GM21526 (cell line): Measurements from ENCODE around the gene ABHD16A.
"Not testable (repeated sequence)": the region's sequence is repeated elsewhere in the genome, so short reads cannot be mapped to it uniquely, and the experiment has no call there.

Experiments used
- ATAC-seq: cut with Tn5 transposase; IDR thresholded peaks from one replicate; pipeline ENCODE4 v1.9.1; 2021; ENCODE audit warnings: moderate library complexity; ENCODE audit not compliant: unreplicated experiment, low FRiP score

Gene ABHD16A

GRCh38 chr6:31715022-31715958, 12.2 kb upstream of the ABHD16A start, which contains the start of gene LY6G6D:
Gene LY6G6D (plus strand): TSS chr6:31715348. CDS start chr6:31715356, 8 bp downstream.
- ATAC-seq, result no peak

- ATAC-seq, result no peak
These were observed 11.0 kb upstream of the ABHD16A start for GRCh38 chr6:31713991-31714684.

DNA sequence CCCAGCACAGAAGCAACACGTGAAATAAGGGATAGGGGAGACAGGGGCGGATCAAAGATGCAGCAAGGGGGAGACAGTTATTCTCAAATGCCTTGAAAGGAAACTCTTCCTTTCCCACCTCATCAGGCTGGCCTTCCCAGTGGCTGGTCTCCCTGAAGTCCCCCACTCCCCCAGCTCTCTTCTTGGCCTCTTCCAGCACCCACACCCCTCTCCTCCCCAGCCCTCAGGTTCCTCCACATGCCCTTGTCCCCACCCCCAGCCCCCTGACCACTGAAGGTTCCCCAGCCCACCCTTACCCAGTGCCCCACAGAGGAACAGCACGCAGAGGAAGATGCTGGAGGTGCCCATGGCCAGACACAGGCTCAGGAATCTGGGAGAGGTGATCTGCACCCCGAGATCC, 10.3 kb upstream of the ABHD16A start:
- ATAC-seq, result no peak

DNA sequence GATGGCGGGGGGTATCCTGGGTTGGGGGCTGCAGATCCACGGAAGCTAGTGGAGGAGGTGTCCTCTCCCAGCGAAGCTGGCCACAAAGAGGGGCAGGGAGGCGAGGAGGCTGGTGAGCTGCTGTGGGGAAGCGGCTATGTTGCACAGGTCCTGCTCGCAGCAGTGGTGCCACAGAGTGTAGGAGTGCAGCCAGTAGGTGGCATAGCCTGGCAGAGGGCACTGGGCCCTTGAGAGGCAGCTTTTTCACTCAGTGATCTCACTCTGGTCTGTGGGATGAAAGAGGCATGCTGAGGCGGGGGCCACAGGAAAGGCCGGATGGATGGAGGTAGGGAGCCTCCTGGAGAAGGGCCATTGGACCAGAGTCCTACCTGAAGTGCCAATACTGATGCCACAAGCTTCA, 9.2 kb upstream of the ABHD16A start:
- no peak for ATAC-seq

GRCh38 chr6:31711233-31711632, 8.1 kb upstream of the ABHD16A start:
- ATAC-seq, result no peak

GRCh38 chr6:31710523-31711219, 7.5 kb upstream of the ABHD16A start:
- no peak for ATAC-seq

- ATAC-seq, result not testable (repeated sequence)
These were observed 6.0 kb upstream of the ABHD16A start for GRCh38 chr6:31709157-31709556.

GRCh38 chr6:31708224-31708623, 5.1 kb upstream of the ABHD16A start:
- ATAC-seq, result no peak

GRCh38 chr6:31707701-31708100, 4.6 kb upstream of the ABHD16A start:
- no peak for ATAC-seq

DNA sequence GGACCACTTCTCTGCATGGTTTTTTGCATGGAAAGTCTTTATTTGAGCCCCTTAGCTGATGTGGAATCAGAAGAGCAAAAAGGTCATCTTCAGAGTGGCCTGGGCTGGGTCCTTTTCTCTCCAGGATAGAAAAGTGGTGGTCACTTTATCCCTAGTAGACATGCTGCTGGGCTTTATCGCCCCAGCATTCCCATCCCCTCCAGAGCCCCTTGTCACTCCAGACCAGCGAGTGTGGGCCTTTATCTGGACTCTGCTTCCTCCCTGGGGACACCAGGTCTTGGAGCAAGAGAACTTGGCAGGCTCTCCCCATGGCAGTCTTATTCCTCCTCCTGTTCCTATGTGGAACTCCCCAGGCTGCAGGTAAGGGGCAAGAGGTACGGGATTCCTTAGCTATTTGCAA, 3.5 kb upstream of the ABHD16A start, which contains the start of gene LY6G6F:
TSS of gene LY6G6F (plus strand) at position 268 of the 400 bp plus-strand sequence. CDS start at position 309, 41 bp downstream.
- no peak for ATAC-seq

DNA sequence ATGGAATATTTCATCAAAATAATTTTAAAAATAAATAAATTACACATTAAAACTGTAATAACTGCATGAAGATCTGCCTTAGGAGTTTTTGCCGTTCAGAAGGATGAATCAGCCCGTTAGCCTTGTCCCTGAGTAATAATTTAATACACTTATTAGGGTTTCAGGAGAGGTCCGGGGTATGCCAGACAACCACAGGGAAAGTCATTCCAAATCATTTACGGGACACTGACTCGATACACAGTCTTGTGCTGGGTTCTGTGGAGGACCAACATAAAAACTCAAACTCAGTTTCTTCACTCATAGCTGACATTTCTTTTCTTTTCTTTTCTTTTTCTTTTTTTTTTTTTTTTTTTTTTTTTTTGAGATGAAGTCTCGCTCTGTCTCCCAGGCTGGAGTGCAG, 2.8 kb upstream of the ABHD16A start:
- ATAC-seq, result no peak

- ATAC-seq, result no peak
These were observed 712 bp downstream of the ABHD16A start for GRCh38 chr6:31702405-31702818.

DNA sequence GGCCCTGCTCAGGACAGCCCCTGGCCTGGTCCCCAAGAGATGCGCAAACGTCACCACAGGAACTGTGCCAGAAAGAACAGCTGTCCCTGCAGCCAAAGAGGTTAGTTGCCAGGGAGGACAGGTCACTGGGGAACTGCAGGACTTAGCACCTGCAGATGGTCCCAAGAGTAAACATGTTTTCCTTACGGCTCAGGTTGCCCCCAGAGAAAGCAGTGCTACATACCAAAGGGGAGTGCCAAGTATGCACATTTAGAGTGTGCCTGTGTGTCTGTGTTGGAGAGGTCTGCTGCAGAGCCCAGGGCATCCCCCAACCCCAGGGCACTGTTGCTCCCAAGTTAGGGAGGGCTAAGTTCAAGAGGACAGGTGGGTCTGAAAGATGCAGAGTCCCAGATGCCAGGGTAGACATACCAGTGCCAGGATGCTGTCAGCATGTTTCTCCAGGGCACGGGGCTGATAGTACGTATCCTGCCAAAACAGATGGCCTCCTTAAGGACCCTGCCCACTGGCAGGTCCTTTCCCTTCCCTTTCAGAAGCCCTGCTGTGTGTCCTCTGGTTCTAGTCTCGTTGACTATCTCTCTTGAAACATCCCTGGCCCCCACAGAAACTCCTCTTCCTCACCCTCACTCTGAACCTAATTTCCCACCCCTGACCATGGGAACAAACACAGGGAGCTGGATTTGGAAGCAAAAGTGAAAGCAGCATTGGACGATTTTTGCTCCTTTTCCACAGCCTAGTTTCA, 1.3 kb downstream of the ABHD16A start:
- ATAC-seq, result no peak

GRCh38 chr6:31700740-31701401, 2.3 kb downstream of the ABHD16A start:
- no peak for ATAC-seq

DNA sequence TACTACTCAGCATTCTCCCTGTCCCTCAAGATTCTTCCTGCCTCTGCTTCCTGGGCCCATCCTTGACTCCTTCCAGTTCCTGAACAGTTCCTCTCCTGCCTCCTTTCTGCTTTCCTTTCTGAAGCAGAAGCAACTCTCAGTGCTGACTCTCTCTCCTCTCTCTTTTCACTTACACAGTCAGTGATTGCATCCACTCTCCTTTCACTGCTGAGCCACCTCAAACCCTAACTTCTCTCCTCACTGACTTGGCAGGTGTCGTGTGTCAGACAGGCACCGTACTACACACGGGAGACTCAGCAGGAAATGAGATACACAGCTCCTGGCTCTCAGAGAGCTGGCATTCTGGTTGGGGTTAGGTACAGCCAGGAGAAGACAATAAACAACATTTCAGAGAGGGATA, 5.6 kb downstream of the ABHD16A start:
- ATAC-seq, result no peak

DNA sequence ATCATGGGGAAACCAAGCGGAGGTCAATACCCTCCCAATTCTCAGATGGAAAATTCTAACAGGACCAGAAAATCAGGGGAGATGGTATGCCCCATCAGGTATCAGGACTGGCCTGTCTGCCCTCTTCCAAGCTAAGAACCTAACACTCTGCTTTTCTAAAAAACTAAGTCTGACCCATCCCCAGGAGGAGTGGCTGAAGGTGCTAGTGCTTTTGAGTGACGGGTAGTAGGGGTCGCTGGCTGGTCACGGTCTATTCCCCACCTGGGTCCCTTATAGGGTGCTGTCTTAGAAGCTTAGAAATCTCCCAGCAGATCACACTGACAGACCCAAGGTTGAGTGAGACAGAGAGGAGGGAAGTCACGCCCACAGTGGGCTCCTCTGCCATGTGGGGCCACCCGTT, 9.6 kb downstream of the ABHD16A start:
- no peak for ATAC-seq

GRCh38 chr6:31692886-31693285, 10.2 kb downstream of the ABHD16A start:
- ATAC-seq, result no peak

DNA sequence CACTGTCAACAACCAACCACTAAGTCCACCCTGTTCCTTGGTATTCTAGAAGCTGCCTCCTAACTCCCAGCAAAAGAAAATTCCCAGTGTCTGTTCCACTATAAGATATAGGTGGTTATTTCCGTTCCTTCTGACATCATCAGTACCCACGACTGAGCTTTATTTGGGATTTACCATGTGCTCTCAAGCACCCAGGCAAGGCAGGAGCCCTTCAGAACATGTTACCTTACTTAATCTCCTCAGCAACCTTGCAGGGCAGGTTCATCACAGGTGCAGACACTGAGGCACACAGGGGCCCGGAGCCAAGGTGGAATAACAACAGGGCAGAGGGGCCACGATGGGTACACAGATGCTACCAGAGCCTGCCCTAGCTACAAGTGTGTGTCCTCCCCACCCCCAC, 10.8 kb downstream of the ABHD16A start:
- no peak for ATAC-seq

DNA sequence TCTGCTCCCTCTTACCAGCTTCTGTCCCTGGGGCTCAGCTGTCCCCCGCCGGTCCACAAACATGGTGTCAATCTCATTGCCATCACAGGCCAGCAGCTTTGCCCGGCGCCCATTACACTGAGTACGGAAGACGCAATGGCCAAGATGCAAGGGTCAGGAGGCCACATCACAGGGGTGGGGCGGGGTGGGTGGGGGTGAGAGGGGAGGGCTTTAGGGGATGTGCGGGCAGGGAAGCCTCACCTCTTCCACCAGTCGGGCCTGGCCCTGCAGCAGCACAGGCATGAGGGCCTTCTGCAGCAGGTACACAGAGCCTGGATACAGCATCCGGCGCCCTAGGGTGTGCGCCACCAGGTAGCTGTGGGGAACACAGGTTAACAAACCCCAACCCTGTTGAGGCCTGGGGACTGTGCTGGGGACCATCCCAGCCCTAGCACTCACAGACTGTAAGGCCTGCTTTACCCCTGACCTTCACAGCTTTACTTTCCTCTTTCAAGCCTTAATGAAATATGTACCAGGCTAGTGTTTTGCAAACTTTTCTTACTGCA, 11.5 kb downstream of the ABHD16A start:
- ATAC-seq, result no peak
